DMS114 treated with DMSO at 0.1 percent for 48 hours (cell line): ENCODE data around the gene DYDC2.

Experiments used
- DNase-seq: peaks from one replicate; lab custom pipeline; 2025; ENCODE audit not compliant: unreplicated experiment; lab: John Stamatoyannopoulos, UW

DYDC2 gene

DNA sequence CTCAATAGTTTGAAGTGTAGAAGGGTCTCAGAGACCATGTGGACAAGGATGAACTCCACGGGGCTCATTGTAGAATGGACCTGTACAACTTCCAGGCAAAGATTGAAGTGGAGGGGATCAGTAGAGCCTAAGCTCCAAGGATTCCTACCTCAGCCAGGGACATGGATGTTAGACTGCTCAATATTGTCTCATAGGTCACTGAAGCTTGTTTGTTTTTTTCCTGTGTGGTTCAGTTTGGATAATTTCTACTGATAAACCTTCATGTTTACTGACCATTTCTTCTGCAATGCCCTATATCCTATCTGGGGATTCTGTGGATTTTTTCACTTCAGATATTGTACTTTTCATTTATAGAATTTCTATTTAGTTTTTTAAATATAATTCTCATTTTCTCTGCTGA, 8.9 kb downstream of the DYDC2 start:
- DNase-seq: no peak

DNA sequence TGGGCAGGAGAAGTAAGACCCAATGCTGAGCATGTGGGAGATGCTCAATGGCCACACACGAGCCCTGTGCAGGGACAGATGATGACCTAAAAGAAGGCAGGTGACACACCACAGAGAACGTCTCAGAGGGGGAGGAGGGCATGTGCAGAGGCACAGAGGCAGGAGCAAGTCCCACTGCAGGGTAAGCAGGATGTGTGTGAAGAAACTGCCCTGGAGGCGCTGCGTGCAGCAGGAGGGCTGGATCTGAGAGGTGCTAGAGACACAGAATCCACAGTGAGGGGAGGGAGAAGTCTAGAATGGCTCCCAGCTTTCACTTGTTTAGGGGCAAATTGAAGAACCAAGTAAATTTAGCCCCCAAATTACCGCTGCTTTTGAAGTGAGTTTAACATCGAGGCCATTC, 14.9 kb downstream of the DYDC2 start:
- no peak for DNase-seq

DNA sequence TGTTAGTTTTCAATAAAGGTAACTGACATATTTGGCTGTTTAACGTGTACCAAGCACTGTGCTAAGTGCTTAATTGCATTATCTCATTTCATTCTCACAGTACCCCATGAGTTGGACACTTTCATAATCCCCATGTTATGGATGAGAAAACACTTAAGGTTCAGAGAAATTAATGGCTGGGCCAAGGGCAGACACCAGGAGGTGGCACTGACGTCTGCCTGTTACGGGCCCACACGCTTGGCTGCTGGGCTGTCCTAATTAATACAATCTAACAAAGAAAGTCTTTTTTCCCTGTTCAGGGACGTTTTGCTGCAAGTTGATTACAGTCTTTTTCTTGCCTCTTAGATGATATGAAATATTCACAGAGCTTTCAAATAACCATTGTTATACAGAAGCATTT, 16.1 kb downstream of the DYDC2 start:
- no peak for DNase-seq

DNA sequence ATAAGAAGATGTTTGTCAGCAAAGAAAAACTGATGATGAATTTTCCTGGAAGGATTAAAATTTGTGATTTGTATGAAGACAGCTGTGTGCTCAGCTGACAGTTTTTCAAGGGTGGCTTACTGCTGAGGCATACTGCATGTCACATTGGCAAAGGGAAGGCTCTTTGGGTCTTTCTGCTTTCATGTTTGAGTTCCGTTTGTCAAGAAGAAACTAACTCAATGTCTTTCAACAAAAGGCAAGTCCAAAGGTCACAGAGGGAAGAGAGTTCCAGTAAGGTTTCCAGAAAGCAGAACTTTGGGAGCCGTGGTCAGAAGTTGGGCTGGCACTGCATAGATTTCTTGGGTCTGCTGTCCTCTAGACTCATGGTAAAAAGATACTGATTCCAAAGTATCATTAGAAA, 16.9 kb downstream of the DYDC2 start:
- DNase-seq: no peak

DNA sequence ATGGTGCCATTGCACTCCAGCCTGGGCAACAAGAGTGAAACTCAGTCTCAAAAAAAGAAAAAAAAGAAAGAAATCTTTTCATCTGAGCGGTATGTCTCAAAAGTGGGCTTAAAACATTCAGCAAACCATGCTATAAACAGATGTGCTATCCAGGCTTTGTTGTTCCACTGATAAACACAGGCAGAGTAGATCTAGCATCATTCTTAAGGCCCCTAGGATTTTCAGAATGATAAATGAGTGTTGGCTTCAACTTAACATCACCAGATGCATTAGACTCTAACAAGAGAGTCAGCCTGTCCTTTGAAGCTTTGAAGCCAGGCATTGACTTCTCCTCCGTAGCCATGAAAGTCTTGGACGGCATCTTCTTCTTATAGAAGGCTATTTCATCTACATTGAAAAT, 23.1 kb downstream of the DYDC2 start:
- no peak for DNase-seq

DNA sequence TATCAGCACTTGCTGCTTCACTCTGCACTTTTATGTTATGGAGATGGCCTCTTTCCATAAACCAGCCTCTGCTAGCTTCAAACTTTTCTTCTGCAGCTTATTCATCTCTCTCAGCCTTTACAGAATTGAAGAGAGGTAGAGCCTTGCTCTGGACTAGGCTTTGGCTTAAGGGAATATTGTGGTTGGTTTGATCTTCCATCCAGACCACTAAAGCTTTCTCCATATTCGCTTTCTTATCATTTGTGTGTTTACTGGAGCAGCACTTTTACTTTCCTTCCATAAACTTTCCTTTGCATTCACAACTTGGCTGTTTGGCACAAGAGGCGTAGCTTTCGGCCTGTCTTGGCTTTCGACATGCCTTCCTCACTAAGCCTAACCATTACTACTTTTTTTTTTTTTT, 23.6 kb downstream of the DYDC2 start:
- DNase-seq: no peak

DNA sequence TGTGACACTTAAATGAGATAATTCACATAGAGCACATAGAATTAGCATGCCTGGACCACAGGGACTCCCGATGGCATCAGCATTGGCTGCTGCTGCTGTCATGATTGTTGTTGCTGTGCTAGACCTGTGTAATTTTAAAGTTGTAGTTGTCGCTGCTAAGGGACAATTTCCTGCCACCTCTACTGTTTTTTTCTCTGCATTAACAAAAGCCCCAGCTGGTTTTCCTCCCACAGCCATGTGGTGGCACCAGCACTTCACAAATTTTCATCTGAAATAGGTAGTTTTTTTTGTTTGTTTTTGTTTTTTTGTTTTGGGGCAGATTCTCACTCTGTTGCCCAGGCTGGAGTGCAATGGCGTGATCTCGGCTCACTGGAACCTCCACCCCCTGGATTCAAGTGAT, 26.4 kb downstream of the DYDC2 start:
- peak; percentile 39 for DNase-seq

DNA sequence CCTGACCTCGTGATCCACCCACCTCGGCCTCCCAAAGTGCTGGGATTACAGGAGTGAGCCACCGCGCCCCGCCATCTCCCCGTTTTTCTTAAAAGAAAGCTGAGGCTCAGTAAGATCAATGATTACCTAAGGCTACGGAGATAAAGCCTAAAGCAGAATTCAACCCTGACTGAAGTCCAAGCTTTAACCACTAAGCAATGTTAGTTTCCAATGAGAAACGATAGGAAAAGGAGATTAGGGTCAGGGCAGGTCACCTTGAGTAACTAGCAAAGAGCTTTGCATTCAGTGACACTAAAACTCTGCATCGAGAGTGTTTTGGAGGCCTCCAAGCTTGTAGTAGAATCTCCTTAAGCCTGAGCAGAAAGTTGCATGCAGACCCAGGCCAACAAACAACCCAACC, 34.2 kb downstream of the DYDC2 start:
- no peak for DNase-seq

DNA sequence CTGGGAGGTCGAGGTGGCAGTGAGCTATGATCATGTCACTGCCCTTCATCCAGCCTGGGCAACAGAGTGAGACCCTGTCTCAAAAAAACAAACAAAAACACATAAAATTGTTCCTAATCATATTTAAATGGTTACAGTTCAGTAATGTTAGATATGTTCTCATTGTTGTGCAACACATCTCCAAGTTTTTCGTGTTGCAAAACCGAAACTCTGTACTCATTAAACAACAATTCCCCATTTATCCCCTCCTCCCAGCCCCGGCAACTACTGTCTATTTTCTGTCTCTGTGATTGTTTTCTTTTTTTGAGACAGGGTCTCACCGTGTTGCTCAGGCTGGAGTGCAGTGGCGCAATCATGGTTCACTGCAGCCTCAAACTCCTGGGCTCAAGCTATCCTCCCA, 35.7 kb downstream of the DYDC2 start:
- no peak for DNase-seq

DNA sequence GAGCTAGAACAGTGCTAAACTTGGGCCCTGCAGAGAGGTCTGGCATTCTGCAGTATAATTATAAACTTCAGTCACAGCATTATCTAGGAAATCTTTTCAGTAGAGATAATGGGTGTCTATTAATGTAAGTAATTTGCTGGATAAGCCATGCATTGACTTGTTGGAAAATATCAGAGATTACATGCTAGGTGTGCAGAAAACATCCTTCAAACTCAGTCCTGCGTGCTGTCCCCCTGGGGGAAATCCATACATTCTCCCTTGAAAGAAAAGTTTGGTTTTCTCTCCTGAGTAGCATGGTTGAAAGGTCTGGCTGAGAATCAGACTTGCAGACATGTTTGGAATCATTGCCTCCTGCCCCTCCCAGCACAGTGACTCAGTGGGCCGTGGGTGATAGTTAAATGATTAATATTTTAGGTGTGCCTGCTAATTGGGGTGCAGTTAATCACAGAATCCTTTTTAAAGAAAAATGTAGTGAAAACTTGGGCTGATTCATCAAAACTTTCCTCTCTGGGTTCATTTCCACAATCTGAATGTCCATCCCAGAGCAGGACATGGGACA, 37.9 kb downstream of the DYDC2 start:
- no peak for DNase-seq

DNA sequence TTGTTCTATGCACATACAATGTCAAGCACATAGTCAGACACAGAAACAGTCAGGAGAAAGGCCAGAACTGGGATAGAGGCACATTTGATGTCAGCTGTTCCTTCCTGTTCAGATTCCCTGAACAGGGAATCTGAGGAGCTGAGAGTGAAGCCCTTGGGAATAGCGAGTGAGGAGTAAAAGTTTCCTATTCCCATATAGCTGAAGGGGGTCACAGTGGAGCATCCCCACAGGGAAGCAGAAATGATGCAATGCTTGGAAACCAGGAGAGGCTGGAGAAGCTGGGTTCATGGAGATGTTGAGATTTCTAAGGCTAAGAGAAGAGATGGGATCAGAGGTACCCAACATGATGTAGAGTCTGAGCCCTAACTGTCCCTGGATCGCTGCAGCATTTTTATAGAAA, 40.4 kb downstream of the DYDC2 start:
- no peak for DNase-seq

DNA sequence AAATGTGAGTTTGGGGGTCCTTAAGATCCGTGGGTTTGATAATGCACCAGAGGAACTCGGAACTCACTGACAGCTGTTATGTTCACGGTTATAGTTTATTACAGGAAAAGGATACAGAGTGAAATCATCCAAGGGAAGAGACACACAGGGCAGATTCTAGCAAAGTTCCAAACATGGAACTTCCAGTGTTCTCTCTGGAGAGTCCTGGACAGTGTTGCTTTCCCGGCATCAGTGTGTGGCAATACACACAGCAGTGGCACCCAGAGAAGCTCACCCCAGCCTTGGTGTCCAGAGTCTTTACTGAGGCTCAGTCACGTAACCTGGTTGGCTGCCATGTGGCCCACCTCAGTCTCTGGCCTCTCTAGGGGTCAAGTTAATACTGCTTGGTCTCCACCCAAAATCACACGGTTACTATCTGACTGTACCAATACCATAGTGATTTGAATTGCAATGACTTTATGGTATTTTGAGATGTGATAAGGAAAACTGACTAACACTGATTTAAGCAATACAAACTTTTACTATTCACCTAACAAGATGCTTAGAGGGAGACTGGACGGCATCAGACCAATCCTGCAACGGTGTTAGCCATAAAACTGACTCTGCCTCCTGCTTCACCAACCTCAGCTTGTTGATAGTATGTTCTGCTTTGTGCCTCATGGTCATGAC, 43.7 kb downstream of the DYDC2 start:
- no peak for DNase-seq

DNA sequence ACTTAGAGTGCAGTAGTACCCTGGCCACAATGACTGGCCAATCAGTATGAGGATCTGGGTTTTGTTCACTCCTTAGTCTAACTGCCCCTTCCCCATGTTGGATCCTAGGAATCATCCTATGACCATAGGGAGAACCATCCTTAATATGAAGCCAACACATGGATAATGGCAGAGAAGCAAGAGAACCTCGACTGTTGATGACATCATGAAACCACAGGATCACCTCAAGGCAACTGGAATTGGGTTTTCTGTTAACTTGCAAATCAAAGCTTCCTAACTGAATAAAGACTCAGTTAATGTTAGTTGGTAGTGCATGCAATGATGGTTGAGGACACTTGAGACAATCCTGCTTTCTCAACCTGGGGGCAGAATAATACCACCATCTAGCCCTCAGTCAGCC, 48.5 kb downstream of the DYDC2 start:
- DNase-seq: no peak

DNA sequence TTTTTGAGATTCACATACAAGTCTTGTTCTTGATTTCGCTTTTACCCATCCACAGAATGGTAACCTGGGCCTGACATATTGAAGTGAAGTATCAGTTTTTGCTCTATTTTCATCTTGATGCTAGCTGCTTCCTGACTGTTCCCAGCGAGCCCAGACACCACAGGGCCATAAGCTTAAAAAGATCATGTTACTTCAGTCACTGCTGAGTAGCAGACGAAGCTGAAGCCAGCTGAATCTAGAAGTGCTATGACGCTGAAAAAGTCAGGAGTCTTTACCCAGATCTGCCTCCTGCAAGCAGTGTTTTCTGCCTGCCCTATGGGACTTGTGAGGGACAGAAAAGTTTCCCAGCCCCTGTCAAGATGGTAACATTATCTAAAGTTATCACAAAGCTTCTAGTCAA, 49.0 kb downstream of the DYDC2 start:
- no peak for DNase-seq

DNA sequence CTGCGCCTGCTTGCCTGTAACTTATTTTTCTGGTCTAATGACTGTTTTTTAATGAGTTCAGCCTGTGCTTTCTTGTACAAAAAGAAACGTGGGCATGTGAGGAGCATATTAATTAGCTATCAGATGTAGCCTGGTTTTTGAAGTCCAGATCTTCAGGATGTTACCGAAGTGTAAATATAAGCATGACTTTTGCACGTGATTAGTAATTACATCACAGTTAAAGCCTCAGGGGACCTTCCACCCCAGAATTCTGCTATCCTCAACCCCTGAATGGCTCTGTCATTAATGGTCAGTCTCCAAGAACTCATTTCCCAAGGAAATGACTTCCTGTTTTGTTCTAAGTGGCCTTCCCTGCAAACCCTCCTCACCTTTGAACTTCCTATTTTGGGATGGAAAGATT, 49.6 kb downstream of the DYDC2 start:
- no peak for DNase-seq

DNA sequence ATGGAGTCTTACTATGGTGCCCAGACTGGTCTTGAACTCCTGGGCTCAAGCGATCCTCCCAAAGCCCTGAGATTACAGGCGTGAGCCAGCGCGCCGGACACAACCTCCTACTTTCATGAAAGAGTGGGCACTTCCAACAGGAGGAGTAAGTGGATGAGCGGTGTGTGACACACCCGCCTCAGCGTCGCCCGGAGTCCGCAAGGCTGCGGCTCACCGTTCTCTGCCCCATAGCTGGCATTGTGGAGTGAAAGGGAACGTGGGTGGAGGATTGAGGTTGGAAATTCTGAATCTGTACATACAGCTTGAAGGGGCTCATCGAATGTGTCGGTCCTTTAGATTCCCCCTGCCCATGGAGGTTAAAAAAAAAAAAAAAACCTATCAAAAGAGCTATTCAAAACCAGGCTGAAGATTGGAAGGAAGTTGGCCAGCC, 51.2 kb downstream of the DYDC2 start:
- DNase-seq: no peak

DNA sequence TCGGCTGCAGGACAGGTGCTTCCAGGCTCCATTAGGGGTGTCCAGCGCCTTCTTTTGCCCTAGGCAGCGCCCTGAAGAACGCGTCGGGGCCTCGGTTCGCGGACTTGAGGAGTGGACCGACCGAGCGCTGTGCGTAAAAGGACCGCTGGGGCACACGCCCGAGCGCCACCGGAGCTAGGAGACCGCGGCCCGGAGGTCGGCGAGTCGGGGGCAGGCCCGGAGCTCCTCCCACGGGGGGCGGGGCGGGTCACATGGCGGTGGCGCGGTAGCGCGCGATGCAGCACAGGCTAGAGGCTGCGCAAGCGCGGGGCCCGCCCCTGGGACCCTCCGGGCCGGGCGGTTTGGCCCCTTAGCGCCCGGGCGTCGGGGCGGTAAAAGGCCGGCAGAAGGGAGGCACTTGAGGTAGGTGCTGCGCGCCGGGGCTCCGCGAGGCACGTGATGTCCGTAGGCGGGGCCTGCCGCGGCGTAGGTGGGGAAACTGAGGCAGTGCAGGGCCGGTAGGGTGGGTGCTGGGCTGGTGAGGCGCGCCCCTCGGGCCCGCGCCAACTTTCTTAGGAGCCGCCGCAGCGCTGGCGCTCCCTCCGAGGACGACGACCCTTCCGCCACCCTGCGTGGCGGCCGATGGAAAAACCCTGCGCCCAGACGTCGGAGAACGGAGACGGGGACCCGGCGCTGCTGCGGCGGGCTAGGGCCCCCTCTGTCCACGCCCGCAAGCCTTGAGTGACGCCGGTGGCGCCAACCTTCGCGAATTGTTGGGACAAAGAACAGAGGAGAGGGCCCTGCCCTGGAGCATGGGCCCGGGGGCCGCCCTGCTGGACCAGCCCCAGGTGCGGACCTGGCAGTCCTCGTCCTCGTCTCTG, 51.9 kb downstream of the DYDC2 start, which contains the start of gene PRXL2A:
Gene PRXL2A (plus strand): TSS at position 310 of the 860 bp plus-strand sequence. CDS start 11,917 bp downstream, outside the sequence.
- peak; percentile 62 for DNase-seq

DNA sequence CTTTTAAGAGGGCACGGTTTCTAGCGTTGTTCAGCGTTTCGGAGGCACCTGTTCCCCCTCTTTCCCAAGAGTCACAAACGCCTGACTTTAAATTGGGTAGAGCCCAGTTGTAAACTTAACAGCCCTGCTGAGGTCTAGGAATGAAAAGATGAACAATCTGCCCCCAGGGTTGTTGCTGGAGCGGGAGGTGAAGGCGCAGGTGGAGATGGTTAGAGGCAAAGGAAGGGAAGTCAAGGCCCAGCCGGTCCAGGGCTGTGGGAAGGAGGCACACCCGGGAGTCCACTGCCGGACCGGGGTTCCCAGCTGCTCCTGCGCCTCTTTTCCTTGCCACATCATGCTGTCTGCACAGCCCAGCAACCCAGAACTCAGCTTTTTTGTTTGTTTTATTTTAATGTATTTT, 52.5 kb downstream of the DYDC2 start:
- DNase-seq: no peak

DNA sequence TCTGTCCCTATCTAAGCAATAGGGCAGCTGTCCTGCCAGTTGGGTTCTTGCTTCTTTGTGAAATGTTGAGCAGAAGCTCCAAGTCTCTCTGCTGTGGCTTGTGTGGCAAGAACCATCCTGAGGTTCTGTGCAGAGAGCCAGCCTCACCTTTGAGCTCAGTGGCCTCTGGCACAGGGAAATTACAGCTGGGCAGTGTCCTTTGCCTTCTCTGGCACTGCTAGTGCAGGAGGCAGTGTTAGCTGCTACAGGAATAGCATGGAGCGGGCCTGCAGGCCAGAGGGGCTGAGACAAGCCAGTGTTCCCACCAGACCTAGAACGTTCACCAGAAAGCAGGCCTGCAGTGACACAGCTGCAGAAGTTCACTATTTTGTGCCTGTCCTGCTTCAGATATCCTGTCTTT, 53.5 kb downstream of the DYDC2 start:
- DNase-seq: no peak

DNA sequence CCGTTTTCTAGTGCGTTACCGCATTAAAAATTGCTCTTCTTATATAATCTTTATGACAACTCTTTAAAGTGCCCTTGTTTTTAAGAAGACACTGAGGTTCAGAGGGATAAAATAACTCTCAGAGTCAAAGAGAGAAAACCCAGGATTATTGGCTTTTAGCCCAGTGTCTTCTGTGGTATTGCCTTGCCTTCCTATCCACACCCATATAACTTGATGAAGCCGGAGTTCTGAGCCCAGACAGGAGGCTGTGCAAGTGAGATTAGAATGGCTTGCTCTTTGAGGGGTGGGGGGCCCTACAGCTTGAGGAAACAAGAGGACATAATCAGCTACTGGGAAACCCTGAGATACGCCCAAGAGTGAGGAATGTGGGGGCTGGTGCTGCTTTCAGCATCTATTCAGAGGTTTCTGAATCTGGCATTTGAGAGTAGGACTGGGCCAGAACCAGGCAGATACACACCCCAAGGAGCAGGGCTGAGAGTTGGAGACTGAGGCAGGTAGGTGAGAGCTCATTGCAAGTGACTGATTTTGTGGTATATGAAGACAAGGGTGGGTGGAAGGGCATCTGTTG, 54.1 kb downstream of the DYDC2 start:
- DNase-seq: no peak

DNA sequence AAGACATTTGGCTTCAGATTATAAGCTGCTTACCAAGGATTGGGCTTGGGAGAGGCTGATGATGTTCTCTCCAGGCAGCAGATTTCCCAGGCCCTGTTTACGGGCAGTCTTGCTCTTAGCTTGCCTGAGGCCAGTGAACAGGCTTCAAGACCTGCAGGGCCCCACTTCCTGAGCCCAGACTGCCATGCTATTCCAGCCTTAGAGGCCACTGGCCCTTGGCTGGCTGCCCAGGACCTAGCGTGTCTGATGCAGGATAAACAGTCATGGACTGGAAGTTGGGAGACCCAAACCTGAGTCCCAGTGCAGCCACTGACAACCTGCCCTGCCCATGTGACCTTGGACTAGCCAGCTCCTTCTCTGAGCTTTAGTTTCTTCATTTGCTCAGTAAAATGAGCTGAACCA, 54.7 kb downstream of the DYDC2 start:
- DNase-seq: no peak

DNA sequence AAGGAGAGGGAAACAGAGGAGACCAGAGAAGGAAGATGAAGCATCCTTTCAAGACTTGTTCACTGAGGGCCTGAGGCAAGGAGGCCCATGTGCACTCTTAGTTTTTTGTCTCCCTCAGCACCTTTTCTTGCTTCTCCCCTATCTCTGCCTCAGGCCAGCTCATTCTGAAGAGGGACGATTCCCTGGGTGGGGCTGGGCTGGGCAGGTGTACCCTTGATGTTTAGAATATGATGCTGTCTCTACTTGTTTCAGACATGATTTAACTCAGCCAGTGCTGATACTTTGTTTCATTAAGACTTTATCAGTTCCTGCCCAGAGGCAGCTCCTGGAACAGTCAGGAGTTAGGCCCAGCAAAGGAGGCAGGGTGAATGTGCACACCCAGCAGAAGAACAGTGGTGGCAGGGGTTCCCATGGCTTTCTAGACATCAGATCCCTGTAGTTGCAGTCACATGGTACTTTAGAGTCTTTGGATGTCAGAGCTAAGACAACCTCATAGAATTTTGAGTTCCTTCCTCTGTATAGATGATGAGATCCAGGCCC, 55.2 kb downstream of the DYDC2 start:
- no peak for DNase-seq
